IMR-90 (cell line): ENCODE data around the gene ZGRF1.
"Not testable (repeated sequence)": the region's sequence is repeated elsewhere in the genome, so short reads cannot be mapped to it uniquely, and the experiment has no call there.

ENCODE experiments used
- BHLHE40 ChIP-seq: fragments of 150-350 bp; IDR thresholded peaks from 2 replicates; pipeline ENCODE4 v1.6.1; 2016; ENCODE audit warnings: mild to moderate bottlenecking, low read depth, low read length
- CHD1 ChIP-seq: IDR thresholded peaks from 2 replicates; pipeline ENCODE4 v1.6.1; 2012; ENCODE audit warnings: low read depth, low read length, improper control_type of control experiment
- CTCF ChIP-seq: conservative IDR thresholded peaks from 2 replicates; pipeline ENCODE4 v1.5.1; 2012; ENCODE audit warnings: mild to moderate bottlenecking, low read depth, low read length, improper control_type of control experiment
- FOS ChIP-seq: fragments of 150-350 bp; IDR thresholded peaks from 2 replicates; pipeline ENCODE4 v1.6.1; 2016; ENCODE audit warnings: low read depth, low read length
- MAFK ChIP-seq: IDR thresholded peaks from 2 replicates; pipeline ENCODE4 v1.6.1; 2012; ENCODE audit warnings: low read depth, low read length, improper control_type of control experiment
- POLR2A ChIP-seq: IDR thresholded peaks from 2 replicates; pipeline ENCODE4 v1.6.1; 2012; ENCODE audit warnings: mild to moderate bottlenecking, low read depth, low read length
- RFX5 ChIP-seq: IDR thresholded peaks from 2 replicates; pipeline ENCODE4 v1.8.0; 2012; ENCODE audit warnings: low read depth, mild to moderate bottlenecking, low read length, moderate library complexity
- SMC3 ChIP-seq: fragments of 150-350 bp; IDR thresholded peaks from 2 replicates; pipeline ENCODE4 v1.6.1; 2016; ENCODE audit warnings: low read depth, mild to moderate bottlenecking, antibody characterized with exemption, low read length, moderate library complexity
- USF2 ChIP-seq: fragments of 150-350 bp; IDR thresholded peaks from 2 replicates; pipeline ENCODE4 v1.6.1; 2017; ENCODE audit warnings: mild to moderate bottlenecking, antibody characterized with exemption, low read length, low read depth
- TF ChIP-seq, protein P1 (sequence below): fragments of 150-350 bp; IDR thresholded peaks from 2 replicates; pipeline ENCODE4 v1.6.1; 2016; ENCODE audit warnings: low read depth, mild to moderate bottlenecking, low read length, moderate library complexity, borderline replicate concordance

GRCh38 chr4:112490808-112491207, 145.9 kb downstream of the ZGRF1 start:
- TF ChIP-seq POLR2A, BHLHE40, FOS, CTCF, CHD1, MAFK, USF2, RFX5, SMC3: not testable (repeated sequence)
- TF ChIP-seq, protein P1, sequence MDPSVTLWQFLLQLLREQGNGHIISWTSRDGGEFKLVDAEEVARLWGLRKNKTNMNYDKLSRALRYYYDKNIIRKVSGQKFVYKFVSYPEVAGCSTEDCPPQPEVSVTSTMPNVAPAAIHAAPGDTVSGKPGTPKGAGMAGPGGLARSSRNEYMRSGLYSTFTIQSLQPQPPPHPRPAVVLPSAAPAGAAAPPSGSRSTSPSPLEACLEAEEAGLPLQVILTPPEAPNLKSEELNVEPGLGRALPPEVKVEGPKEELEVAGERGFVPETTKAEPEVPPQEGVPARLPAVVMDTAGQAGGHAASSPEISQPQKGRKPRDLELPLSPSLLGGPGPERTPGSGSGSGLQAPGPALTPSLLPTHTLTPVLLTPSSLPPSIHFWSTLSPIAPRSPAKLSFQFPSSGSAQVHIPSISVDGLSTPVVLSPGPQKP, result not testable (repeated sequence)
